RWPE2 (cell line): ENCODE data around the gene NOP9.
A peak's percentile ranks its signal among the peaks of the same experiment; 100 is the strongest.

Source experiments
- ATAC-seq: fragments of 200-7000 bp; cut with Tn5 transposase; 3 replicates; pipeline ENCODE4 v1.9.1; 2021; ENCODE audit warnings: low read depth
- DNase-seq: peaks from one replicate; pipeline ENCODE4 v3.0.0-alpha.2; 2020; ENCODE audit warnings: low spot score
- H3K27ac ChIP-seq: fragments of 450-650 bp; 2 replicates; pipeline ENCODE4 v1.5.1; 2017; ENCODE audit warnings: mild to moderate bottlenecking; ENCODE audit not compliant: poor library complexity, severe bottlenecking
- H3K27me3 ChIP-seq: fragments of 250-450 bp; sonication (Bioruptor Pico); 2 replicates; pipeline ENCODE4 v1.5.1; 2021; ENCODE audit warnings: mild to moderate bottlenecking, moderate library complexity; ENCODE audit not compliant: insufficient read depth, poor library complexity, severe bottlenecking
- H3K36me3 ChIP-seq: fragments of 250-450 bp; sonication (Bioruptor Pico); 2 replicates; pipeline ENCODE4 v1.5.1; 2020; ENCODE audit warnings: low read depth, mild to moderate bottlenecking, moderate library complexity
- H3K4me1 ChIP-seq: fragments of 250-450 bp; sonication (Bioruptor Pico); 2 replicates; pipeline ENCODE4 v1.5.1; 2021; ENCODE audit warnings: mild to moderate bottlenecking, moderate library complexity; ENCODE audit not compliant: insufficient read depth, poor library complexity, severe bottlenecking
- H3K4me3 ChIP-seq: fragments of 250-450 bp; sonication (Bioruptor Pico); 2 replicates; pipeline ENCODE4 v1.5.1; 2021; ENCODE audit warnings: mild to moderate bottlenecking, moderate library complexity; ENCODE audit not compliant: severe bottlenecking
- H3K9me3 ChIP-seq: fragments of 250-450 bp; sonication (Bioruptor Pico); 2 replicates; pipeline ENCODE4 v1.5.1; 2021; ENCODE audit warnings: mild to moderate bottlenecking, moderate library complexity; ENCODE audit not compliant: severe bottlenecking
- CTCF ChIP-seq: fragments of 450-650 bp; IDR thresholded peaks from one replicate; pipeline ENCODE4 v1.5.1; 2017; ENCODE audit warnings: mild to moderate bottlenecking, moderate library complexity; ENCODE audit not compliant: poor library complexity, severe bottlenecking

NOP9 gene

GRCh38 chr14:24262821-24263733 is 36.6 kb upstream of the NOP9 start, which contains the start of gene TGM1:
Gene TGM1 (minus strand): TSS chr14:24263177. CDS start chr14:24262352, 825 bp downstream.
- H3K27me3 ChIP-seq = no peaks in the 10 kb centered on the region
- H3K36me3 ChIP-seq = peaks cover 36% of the 10 kb centered on the region
- peaks cover 29% of the 10 kb centered on the region for H3K4me1 ChIP-seq
- no peak for DNase-seq
- no peaks in the 10 kb centered on the region for H3K9me3 ChIP-seq
- no peak for TF ChIP-seq CTCF
- H3K27ac ChIP-seq = peak within 1 kb of the TSS; percentile 88
- H3K4me3 ChIP-seq = peak within 1 kb of the TSS; percentile 11
- ATAC-seq = no peak

- H3K4me1 ChIP-seq = peaks cover 28% of the 10 kb centered on the region
- peak; percentile 11 for ATAC-seq
Observed at GRCh38 chr14:24263848-24264247, 35.8 kb upstream of the NOP9 start.

GRCh38 chr14:24264298-24264697 is 35.4 kb upstream of the NOP9 start:
- Histone ChIP-seq H3K27ac (peak overlapping the region; percentile 88), H3K4me3 (no peak overlapping the region), H3K36me3 (peaks cover 34% of the 10 kb centered on the region), H3K4me1 (peaks cover 23% of the 10 kb centered on the region), H3K27me3 (no peaks in the 10 kb centered on the region), H3K9me3 (no peaks in the 10 kb centered on the region)
- DNase-seq = no peak
- ATAC-seq = peak; percentile 73
- TF ChIP-seq CTCF = no peak

More at GRCh38 chr14:24263848-24264247, 35.8 kb upstream of the NOP9 start:
- Histone ChIP-seq H3K27me3 (no peaks in the 10 kb centered on the region), H3K36me3 (peaks cover 31% of the 10 kb centered on the region), H3K9me3 (no peaks in the 10 kb centered on the region), H3K4me3 (no peak overlapping the region), H3K27ac (peak overlapping the region; percentile 88)
- TF ChIP-seq CTCF = no peak
- DNase-seq = no peak

- Histone ChIP-seq H3K4me1 (peaks cover 20% of the 10 kb centered on the region), H3K4me3 (no peak overlapping the region), H3K27ac (peak overlapping the region; percentile 88), H3K27me3 (no peaks in the 10 kb centered on the region), H3K36me3 (peaks cover 34% of the 10 kb centered on the region), H3K9me3 (no peaks in the 10 kb centered on the region)
- TF ChIP-seq CTCF = no peak
- DNase-seq = no peak
- no peak for ATAC-seq
Observed at GRCh38 chr14:24266344-24267244, 33.1 kb upstream of the NOP9 start.
